ENCODE results near the gene GAL3ST2.

The GAL3ST2 gene

DNA sequence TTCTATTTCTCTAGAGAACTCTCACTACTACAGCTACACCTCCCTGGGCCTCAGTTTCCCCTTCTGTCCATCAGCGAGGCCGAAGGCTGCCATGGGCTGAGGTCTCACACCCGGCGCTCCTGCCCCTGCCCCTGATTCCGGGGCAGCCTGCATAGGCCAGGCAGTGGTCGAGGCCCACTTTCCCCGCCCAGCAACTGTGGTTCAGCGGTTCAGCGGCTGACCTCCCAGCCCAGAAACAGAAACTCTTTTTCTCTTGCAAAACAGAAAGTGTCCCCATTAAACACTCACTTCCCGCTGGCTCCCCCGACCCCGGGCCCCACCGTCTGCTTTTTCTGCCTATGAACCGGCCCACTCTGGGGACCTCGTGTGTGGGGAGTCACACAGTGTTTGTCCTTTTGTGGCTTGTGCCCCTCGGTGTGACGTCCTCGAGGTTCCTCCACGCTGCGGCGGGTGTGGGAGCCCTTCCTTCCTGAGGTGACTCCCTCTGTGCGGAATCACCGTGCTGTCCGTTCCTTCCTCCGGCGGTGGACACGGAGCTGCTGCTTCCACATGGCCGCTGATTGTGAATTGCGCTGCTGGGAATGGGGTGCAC lies 66.1 kb downstream of the GAL3ST2 start:
- DNase-seq (ENCODE audit: low read depth): no peak
- no peak overlapping the region for H3K4me3 ChIP-seq (ENCODE audit: low read depth, low read length)
- no peak for TF ChIP-seq CTCF (conservative IDR thresholded peaks at IDR 0.05; ENCODE audit: low read depth, low read length)

DNA sequence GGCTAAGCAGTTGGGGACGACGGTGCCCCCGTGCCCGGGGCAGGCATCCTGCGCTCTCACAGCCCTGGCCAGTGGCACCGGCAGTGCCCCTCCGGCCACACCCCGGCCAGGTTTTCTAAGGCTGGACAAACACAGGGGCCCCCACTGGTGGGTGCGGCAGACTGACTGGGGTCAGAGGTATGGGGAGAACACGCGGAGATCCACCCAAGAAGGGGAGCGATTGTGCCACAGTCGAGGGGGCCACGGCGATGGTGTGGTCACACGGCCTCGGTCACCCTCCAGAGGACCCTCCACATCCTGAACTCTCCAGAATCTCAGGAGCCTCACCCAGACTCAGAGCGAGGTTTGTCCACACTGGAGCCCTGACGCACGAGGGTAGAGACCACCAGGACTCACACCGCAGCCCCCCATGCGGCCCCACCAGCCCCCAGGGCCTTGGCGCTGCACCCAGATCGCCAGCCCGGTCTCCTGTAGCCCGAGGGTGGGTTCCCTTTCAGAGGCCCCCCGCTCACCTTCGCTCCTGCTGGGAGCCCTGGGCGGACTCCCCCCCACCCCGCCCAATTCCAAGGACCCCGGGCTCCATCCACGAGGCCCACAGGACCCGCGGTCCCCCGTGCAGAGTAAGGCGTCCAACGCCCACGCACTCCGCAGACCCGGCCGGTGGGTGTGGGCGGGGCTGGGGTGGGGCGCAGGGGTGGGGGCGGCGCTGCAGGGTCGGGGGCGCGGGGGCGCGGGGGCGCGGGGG lies 66.9 kb downstream of the GAL3ST2 start:
- DNase-seq (ENCODE audit: low read depth): no peak
- TF ChIP-seq CTCF (conservative IDR thresholded peaks at IDR 0.05; ENCODE audit: low read depth, low read length): no peak
- no peak overlapping the region for H3K4me3 ChIP-seq (ENCODE audit: low read depth, low read length)

DNA sequence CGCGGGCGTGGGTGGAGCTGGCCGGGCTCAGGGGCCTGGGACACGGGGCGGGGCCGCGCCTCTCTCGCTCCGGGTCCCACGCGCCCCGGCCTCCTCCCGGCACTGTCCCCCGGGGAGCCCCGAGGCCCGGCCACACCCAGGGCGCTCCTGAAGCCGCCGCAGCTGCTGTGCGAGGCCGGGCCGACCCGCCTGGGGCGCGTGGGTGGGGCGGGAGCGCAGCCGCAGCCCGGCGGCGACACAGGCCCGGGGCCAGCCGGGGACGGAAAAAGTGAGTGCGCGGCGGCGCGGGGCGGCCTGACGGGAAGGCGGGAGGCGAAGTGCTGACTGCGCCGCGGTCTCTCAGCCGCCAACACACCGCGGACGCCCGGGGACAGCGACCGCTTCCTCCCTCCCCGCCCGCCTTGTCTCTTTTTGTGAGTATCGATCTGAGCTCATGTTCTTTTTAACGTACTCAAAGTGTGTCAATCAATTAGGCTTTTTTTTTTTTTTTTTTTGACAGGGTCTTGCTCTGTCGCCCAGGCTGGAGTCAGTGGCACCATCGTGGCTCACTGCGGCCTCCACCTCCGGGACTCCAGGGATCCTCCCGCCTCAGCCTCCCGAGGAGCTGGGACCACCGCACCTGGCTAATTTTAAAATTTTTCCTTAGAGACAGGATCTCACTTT lies 67.6 kb downstream of the GAL3ST2 start:
- peak overlapping the region; percentile 44 for H3K4me3 ChIP-seq (ENCODE audit: low read depth, low read length)
- TF ChIP-seq CTCF (conservative IDR thresholded peaks at IDR 0.05; ENCODE audit: low read depth, low read length): no peak
- DNase-seq (ENCODE audit: low read depth): peak; percentile 33

GRCh38 chr2:241844831-241845578 lies 68.4 kb downstream of the GAL3ST2 start:
- TF ChIP-seq CTCF (conservative IDR thresholded peaks at IDR 0.05; ENCODE audit: low read depth, low read length): no peak
- H3K4me3 ChIP-seq (ENCODE audit: low read depth, low read length): no peak overlapping the region
- DNase-seq (ENCODE audit: low read depth): no peak

GRCh38 chr2:241846406-241846805 lies 69.8 kb downstream of the GAL3ST2 start:
- no peak overlapping the region for H3K4me3 ChIP-seq (ENCODE audit: low read depth, low read length)
- no peak for DNase-seq (ENCODE audit: low read depth)
- TF ChIP-seq CTCF (conservative IDR thresholded peaks at IDR 0.05; ENCODE audit: low read depth, low read length): no peak

- TF ChIP-seq CTCF (conservative IDR thresholded peaks at IDR 0.05; ENCODE audit: low read depth, low read length): no peak
- DNase-seq (ENCODE audit: low read depth): no peak
- no peak overlapping the region for H3K4me3 ChIP-seq (ENCODE audit: low read depth, low read length)
Observed at GRCh38 chr2:241848761-241849615, 72.4 kb downstream of the GAL3ST2 start.

All from choroid plexus epithelial cell (primary cell).